PC-9 (cell line): Measurements from ENCODE around the gene ZBBX. TPM values are rescaled to one million over a fixed set of nuclear protein-coding genes. Genes with fewer than 3 reads are reported as not detected.

Experiments used
- BruUV-seq: library from RNA; stranded (reverse); fragments of 400-500 nt; replicated peaks from 2 replicates; lab custom pipeline; 2021; lab: Mats Ljungman, UMichigan
- CTCF ChIA-PET: fragments of 300-600 bp; sonication (Branson Sonifier 250); formaldehyde crosslinking; loops from one replicate; lab custom pipeline; 2022; ENCODE audit warnings: antibody characterized with exemption; lab: Charles Lee
- POLR2A ChIA-PET: fragments of 300-600 bp; sonication (Branson Sonifier 250); formaldehyde crosslinking; loops from one replicate; lab custom pipeline; 2022; ENCODE audit warnings: antibody characterized with exemption; ENCODE audit not compliant: unreplicated experiment; lab: Charles Lee
- DNase-seq, 2 experiments: peaks; one replicate each; pipeline versions ENCODE4 v3.0.0 to v3.0.0-alpha.2; 2015 to 2022; ENCODE audit warnings: mixed read lengths in 1 of 2
- H2AFZ ChIP-seq: fragments of 200-600 bp; sonication (generic); 2 replicates; pipeline ENCODE4 v1.8.1; 2017; ENCODE audit warnings: antibody characterized with exemption
- H3F3A ChIP-seq: fragments of 200-600 bp; sonication (generic); 2 replicates; pipeline ENCODE4 v1.8.1; 2017; ENCODE audit warnings: antibody characterized with exemption, mild to moderate bottlenecking, low read depth; ENCODE audit not compliant: insufficient read depth
- H3K27ac ChIP-seq: fragments of 200-600 bp; sonication (generic); 2 replicates; pipeline ENCODE4 v1.6.1; 2016; ENCODE audit warnings: mixed run types
- H3K27me3 ChIP-seq: fragments of 200-600 bp; sonication (generic); 2 replicates; pipeline ENCODE4 v1.6.1; 2016; ENCODE audit warnings: low read depth, mixed run types; ENCODE audit not compliant: insufficient read depth
- H3K36me3 ChIP-seq: fragments of 200-600 bp; sonication (generic); 2 replicates; pipeline ENCODE4 v1.6.1; 2016; ENCODE audit warnings: low read depth, mixed run types
- H3K4me1 ChIP-seq: fragments of 200-600 bp; sonication (generic); replicated peaks from 2 replicates; pipeline ENCODE4 v1.6.1; 2016; ENCODE audit warnings: mixed run types; ENCODE audit not compliant: insufficient read depth
- H3K4me2 ChIP-seq: fragments of 200-600 bp; sonication (generic); 2 replicates; pipeline ENCODE4 v1.6.1; 2017; ENCODE audit warnings: mixed run types
- H3K4me3 ChIP-seq: fragments of 200-600 bp; sonication (generic); 2 replicates; pipeline ENCODE4 v1.6.1; 2016; ENCODE audit warnings: mixed run types
- H3K79me2 ChIP-seq: fragments of 200-600 bp; sonication (generic); 2 replicates; pipeline ENCODE4 v1.6.1; 2017; ENCODE audit warnings: low read depth, mixed run types
- H3K9me2 ChIP-seq: fragments of 200-600 bp; sonication (generic); 2 replicates; pipeline ENCODE4 v1.8.1; 2017; ENCODE audit warnings: mild to moderate bottlenecking; ENCODE audit not compliant: insufficient read depth
- H3K9me3 ChIP-seq: fragments of 200-600 bp; sonication (generic); 2 replicates; pipeline ENCODE4 v1.8.1; 2016; ENCODE audit warnings: low read depth; ENCODE audit not compliant: insufficient read depth
- H4K20me1 ChIP-seq: fragments of 200-600 bp; sonication (generic); 2 replicates; pipeline ENCODE4 v1.8.1; 2017; ENCODE audit not compliant: insufficient read depth
- EZH2 ChIP-seq: fragments of 200-600 bp; sonication (generic); IDR thresholded peaks from 2 replicates; pipeline ENCODE4 v1.8.0; 2017; ENCODE audit warnings: antibody characterized with exemption, low read depth
- intact Hi-C: fragments of 100-400 bp; cut with micrococcal nuclease; formaldehyde crosslinking; loops from one replicate; pipeline ENCODE4 v1.10.0; 2022; ENCODE audit not compliant: unreplicated experiment
- total RNA-seq: library from RNA; stranded (reverse); gene quantifications from 2 replicates; pipeline ENCODE4 v1.2.3, GENCODE V29; 2021
- TF ChIP-seq, protein P1 (sequence below): fragments of 200-600 bp; sonication (generic); conservative IDR thresholded peaks from 2 replicates; pipeline ENCODE4 v1.6.1; 2017; ENCODE audit warnings: mixed run types, antibody characterized with exemption, mild to moderate bottlenecking, moderate library complexity

ZBBX gene
- total RNA-seq, 1 experiment from 2014 or later, result 0.85 TPM

DNA sequence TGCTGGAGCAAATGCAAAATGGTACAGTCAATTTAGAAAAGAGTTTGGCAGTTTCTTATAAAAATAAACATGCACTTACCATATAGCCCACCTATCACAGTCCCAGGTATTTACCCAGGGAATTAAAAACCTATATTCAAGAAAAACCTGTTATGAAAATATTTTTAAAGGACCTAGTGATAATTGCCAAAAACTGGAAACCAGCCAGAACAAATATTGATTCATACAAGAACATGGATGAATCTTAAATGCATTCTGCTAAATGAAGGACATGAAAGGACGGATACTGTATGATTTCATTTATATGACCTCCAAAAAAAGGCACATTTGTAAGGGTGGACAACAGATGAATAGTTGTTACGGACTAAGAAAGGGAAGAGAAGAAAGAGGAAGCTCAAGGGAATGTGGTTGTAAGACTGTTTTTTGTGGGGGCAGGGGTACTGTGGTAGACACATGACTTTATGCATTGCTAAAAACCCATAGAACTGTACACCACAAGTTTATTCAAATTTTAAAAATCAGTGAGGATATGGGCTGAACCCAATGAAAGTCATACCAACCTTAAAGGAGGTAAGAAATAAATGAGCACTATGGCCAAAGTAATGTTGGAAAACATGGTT lies 61.0 kb downstream of the ZBBX start:
- Histone ChIP-seq H4K20me1 (no peaks in the 10 kb centered on the region), H2AFZ (no peak overlapping the region), H3K9me3 (no peaks in the 10 kb centered on the region), H3K4me2 (no peak overlapping the region), H3K79me2 (no peaks in the 10 kb centered on the region), H3K27me3 (no peaks in the 10 kb centered on the region), H3F3A (no peaks in the 10 kb centered on the region), H3K36me3 (no peaks in the 10 kb centered on the region), H3K27ac (no peak overlapping the region), H3K4me3 (no peak overlapping the region), H3K4me1 (0 out of 2 replicates have a peak, but pooled peaks cover 3% of the 10 kb centered on the region), H3K9me2 (no peaks in the 10 kb centered on the region)
- DNase-seq, result no peak
- ChIA-PET CTCF (no interaction called here), POLR2A (no interaction called here)
- intact Hi-C loops, result no loop called here
- BruUV-seq, result no TSS peak
- TF ChIP-seq EZH2, result no peak
- TF ChIP-seq, protein P1, sequence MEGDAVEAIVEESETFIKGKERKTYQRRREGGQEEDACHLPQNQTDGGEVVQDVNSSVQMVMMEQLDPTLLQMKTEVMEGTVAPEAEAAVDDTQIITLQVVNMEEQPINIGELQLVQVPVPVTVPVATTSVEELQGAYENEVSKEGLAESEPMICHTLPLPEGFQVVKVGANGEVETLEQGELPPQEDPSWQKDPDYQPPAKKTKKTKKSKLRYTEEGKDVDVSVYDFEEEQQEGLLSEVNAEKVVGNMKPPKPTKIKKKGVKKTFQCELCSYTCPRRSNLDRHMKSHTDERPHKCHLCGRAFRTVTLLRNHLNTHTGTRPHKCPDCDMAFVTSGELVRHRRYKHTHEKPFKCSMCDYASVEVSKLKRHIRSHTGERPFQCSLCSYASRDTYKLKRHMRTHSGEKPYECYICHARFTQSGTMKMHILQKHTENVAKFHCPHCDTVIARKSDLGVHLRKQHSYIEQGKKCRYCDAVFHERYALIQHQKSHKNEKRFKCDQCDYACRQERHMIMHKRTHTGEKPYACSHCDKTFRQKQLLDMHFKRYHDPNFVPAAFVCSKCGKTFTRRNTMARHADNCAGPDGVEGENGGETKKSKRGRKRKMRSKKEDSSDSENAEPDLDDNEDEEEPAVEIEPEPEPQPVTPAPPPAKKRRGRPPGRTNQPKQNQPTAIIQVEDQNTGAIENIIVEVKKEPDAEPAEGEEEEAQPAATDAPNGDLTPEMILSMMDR, result no peak

DNA sequence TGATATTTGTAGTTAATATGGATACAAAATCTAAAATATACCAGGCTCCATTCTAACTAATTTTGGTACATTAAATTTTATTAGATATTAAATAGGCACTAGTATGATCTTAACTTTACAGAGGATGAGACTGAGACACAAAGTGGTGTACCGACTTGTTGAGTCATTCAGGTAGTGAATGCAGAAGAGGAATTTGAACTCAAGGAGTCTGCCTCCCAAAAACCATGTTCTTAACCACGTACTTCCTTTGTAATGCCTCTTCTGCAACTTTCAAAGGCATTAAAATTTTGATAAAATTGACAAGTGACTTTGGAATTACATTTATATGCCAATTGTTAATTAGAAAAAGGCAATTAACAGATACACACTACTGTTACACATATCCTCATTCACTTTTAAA lies 61.8 kb downstream of the ZBBX start:
- intact Hi-C loops, result no loop called here
- Histone ChIP-seq H3F3A (no peaks in the 10 kb centered on the region), H3K4me2 (no peak overlapping the region), H3K4me3 (no peak overlapping the region), H3K27me3 (no peaks in the 10 kb centered on the region), H4K20me1 (no peaks in the 10 kb centered on the region), H2AFZ (no peak overlapping the region), H3K36me3 (no peaks in the 10 kb centered on the region), H3K9me2 (no peaks in the 10 kb centered on the region; the same call in 1 of the 2 replicates), H3K4me1 (0 out of 2 replicates have a peak, but pooled peaks cover 3% of the 10 kb centered on the region), H3K9me3 (no peaks in the 10 kb centered on the region), H3K79me2 (no peaks in the 10 kb centered on the region), H3K27ac (no peak overlapping the region)
- CTCF ChIA-PET, result no interaction called here
- POLR2A ChIA-PET, result interaction anchor here (0.7 kb wide), 1 partner anchor 1260 kb away, joined by 3 read pairs; no protein-coding TSS in a partner anchor
- no TSS peak for BruUV-seq
- DNase-seq, result no peak
- TF ChIP-seq, protein P1, result no peak
- TF ChIP-seq EZH2, result no peak

DNA sequence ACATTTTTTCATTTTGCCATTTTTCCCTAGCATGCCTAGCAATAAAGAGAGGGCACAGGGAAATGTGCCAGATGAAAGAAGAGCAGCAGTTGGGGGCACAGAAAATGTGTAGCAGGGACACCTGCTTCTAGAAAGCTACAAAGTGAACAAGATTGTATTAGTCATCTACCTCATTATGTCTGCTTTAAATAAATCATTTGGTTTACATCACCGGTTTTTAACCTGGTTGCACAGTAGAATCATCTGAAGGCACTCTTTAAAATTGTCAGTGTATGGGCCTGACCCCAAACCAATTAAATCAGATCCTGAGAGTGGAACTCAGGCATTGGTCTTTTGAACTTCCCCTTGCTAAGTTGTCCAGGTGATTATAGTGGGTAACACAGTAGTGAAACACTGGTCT lies 73.8 kb downstream of the ZBBX start:
- no peaks in the 10 kb centered on the region for H3K9me3 ChIP-seq
- intact Hi-C loops, result no loop called here
- peak overlapping the region; percentile 30; the same call in 1 of the 2 replicates for H2AFZ ChIP-seq
- H3K79me2 ChIP-seq, result no peaks in the 10 kb centered on the region
- H3K4me3 ChIP-seq, result no peak overlapping the region
- no peaks in the 10 kb centered on the region for H3K36me3 ChIP-seq
- TF ChIP-seq, protein P1, result no peak
- no peak for TF ChIP-seq EZH2
- CTCF ChIA-PET, result no interaction called here
- DNase-seq, result no peak
- POLR2A ChIA-PET, result no interaction called here
- peaks cover 8% of the 10 kb centered on the region; the same call in 1 of the 2 replicates for H3K4me1 ChIP-seq
- no TSS peak for BruUV-seq
- H3F3A ChIP-seq, result no peaks in the 10 kb centered on the region
- no peaks in the 10 kb centered on the region for H4K20me1 ChIP-seq
- no peaks in the 10 kb centered on the region for H3K9me2 ChIP-seq
- H3K4me2 ChIP-seq, result no peak overlapping the region
- H3K27ac ChIP-seq, result no peak overlapping the region
- H3K27me3 ChIP-seq, result no peaks in the 10 kb centered on the region
